Stomach smooth muscle (tissue), 2 donors: ENCODE data around the gene KIF5B.
"Not testable (repeated sequence)": the region's sequence is repeated elsewhere in the genome, so short reads cannot be mapped to it uniquely, and the experiment has no call there.

Experiments used
- H3K27ac ChIP-seq: one replicate; pipeline ENCODE4 v1.7.0; 2013; ENCODE audit warnings: mild to moderate bottlenecking, low read length, inconsistent platforms
- H3K27me3 ChIP-seq, 2 donors: one replicate each; pipeline ENCODE4 v1.7.0; 2013; ENCODE audit warnings: low read length in 2 of 2; ENCODE audit not compliant: insufficient read depth in 2 of 2, control insufficient read depth in 1 of 2
- H3K36me3 ChIP-seq, 2 donors: one replicate each; pipeline ENCODE4 v1.7.0; 2013; ENCODE audit warnings: low read length in 2 of 2; ENCODE audit not compliant: control insufficient read depth in 2 of 2, insufficient read depth in 2 of 2
- H3K4me1 ChIP-seq: one replicate; pipeline ENCODE4 v1.7.0; 2013; ENCODE audit warnings: low read length; ENCODE audit not compliant: control insufficient read depth, insufficient read depth
- H3K4me3 ChIP-seq, 2 donors: one replicate each; pipeline ENCODE4 v1.7.0; 2013; ENCODE audit warnings: low read length in 2 of 2
- H3K9ac ChIP-seq, 2 donors: one replicate each; pipeline ENCODE4 v1.7.0; 2013; ENCODE audit warnings: low read length in 2 of 2, mild to moderate bottlenecking in 1 of 2
- H3K9me3 ChIP-seq, 2 donors: one replicate each; pipeline ENCODE4 v1.7.0; 2013; ENCODE audit warnings: low read length in 2 of 2; ENCODE audit not compliant: control insufficient read depth in 2 of 2
- donor health status: healthy.
- donor health status: Pancreatic carcinoma.

The KIF5B gene

DNA sequence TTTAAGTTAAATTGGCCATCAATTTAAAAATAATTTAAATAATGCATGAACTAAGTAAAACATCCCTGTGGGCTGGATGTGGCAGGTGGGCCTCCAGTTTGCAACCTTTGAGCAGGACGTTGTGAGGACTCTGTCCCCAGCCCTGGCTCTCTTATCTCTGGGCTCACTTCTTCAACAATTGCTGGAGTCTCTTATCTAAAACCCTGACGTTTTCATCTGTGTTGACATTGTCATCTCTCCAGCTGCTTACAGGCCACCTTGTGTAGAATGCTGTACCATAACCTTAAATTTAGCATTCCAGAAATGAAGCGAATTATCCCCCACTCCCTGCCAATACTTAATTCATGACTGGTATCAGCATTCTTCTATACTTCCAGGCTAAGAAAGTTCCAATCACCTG is 3.2 kb upstream of the KIF5B start:
- Histone ChIP-seq H3K27me3 (no peaks in the 10 kb centered on the region), H3K36me3 (no peaks in the 10 kb centered on the region), H3K9me3 (no peaks in the 10 kb centered on the region), H3K4me1 (peaks cover 5% of the 10 kb centered on the region), H3K4me3 (no peak overlapping the region), H3K9ac (no peak overlapping the region), H3K27ac (no peak overlapping the region)

DNA sequence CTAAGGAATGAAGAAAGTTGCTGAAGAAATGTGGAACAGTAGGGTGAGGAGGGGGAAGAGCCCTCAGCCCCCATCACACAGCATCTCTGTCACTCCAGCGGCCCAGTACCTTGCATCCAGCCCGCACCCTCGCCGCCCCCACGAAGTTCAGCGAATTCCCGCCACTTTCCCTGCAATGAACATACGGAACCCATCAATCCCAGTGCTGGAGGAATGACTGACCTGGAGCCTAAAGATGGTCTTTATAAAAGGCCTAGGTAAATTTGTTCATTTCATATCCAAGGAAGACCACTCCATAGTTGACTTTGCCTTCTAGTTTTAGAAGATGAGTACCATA is 779 bp upstream of the KIF5B start:
- H3K4me1 ChIP-seq = peaks cover 5% of the 10 kb centered on the region
- no peaks in the 10 kb centered on the region for H3K27me3 ChIP-seq
- peak overlapping the region; percentile 77 to 94 for H3K4me3 ChIP-seq
- H3K27ac ChIP-seq = peak overlapping the region; percentile 87
- no peaks in the 10 kb centered on the region for H3K9me3 ChIP-seq
- H3K36me3 ChIP-seq = no peaks in the 10 kb centered on the region
- peak overlapping the region; percentile 84 to 89 for H3K9ac ChIP-seq

DNA sequence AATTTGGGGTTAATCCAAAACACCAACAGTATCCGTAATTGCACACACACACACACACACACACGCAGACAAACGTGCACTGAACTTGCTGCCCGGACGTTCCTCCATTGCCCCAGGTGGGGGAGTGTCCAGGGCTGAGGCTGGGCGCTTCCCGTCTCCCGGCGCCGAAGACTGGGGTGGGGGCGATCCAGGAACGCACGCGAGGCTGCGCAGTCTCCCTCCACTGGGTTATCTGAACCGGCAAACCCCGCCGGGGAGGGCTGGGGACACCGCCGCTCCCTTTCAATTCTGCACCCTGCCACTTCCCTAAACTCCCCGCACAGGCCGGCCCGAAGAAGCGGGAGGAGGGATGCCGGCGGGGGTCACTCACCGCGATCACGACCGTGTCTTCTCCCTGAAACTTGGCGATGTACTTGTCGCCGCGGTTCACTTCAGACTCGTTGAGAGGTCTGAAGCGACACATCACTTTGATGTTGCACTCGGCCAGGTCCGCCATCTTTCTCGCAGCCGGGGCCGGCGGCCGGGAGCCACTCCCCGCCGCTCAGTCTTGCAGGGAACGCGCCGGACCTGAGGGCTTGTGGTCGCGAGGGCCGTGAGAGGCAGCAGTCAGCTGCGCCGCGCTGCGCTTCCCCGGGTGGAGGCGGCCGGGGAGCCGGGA is 618 bp downstream of the KIF5B start:
- peak overlapping the region; percentile 77 to 94 for H3K4me3 ChIP-seq
- peak overlapping the region; percentile 87 for H3K27ac ChIP-seq
- H3K4me1 ChIP-seq = peaks cover 7% of the 10 kb centered on the region
- H3K36me3 ChIP-seq = no peaks in the 10 kb centered on the region
- peak overlapping the region; percentile 84 to 89 for H3K9ac ChIP-seq
- no peaks in the 10 kb centered on the region for H3K27me3 ChIP-seq
- no peaks in the 10 kb centered on the region for H3K9me3 ChIP-seq

DNA sequence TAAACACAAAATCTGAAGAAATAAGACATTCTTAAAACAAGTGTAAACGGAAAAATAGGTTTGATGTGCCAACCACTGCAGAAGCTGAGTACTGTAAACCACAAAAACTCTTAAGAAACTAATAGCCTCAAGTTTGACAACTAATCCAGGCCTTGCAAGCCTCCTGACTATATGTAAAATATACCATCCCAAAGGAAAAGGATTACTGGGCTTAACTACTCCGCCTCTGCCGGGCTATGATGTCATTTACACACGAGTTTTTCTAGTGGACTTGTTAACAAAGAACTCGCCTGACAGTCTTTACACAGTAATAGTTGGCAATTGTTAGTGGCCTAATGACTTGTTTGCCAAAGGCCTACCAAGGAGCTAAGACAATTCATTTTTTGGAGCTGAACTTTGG is 2.1 kb downstream of the KIF5B start:
- Histone ChIP-seq H3K4me1 (peaks cover 14% of the 10 kb centered on the region), H3K4me3 (peak overlapping the region; percentile 77 to 94), H3K27me3 (no peaks in the 10 kb centered on the region), H3K27ac (peak overlapping the region; percentile 8), H3K9me3 (no peaks in the 10 kb centered on the region), H3K9ac (peak overlapping the region; percentile 84 to 89), H3K36me3 (no peaks in the 10 kb centered on the region)

DNA sequence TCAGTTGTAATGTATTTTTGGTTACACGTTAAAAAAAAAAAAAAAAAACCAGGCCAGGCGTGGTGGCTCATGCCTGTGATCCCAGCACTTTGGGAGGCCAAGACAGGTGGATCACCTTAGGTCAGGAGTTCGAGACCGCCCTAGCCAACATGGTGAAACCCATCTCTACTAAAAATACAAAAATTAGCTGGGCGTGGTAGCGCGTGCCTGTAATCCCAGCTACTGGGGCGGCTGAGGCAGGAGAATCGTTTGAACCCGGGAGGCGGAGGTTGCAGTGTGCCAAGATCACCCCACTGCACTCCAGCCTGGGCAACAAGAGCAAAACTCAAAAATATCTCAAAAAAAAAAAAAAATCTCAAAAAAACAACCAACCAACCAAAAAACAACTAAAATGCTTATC is 2.8 kb downstream of the KIF5B start:
- peak overlapping the region; percentile 77 to 94 for H3K4me3 ChIP-seq

DNA sequence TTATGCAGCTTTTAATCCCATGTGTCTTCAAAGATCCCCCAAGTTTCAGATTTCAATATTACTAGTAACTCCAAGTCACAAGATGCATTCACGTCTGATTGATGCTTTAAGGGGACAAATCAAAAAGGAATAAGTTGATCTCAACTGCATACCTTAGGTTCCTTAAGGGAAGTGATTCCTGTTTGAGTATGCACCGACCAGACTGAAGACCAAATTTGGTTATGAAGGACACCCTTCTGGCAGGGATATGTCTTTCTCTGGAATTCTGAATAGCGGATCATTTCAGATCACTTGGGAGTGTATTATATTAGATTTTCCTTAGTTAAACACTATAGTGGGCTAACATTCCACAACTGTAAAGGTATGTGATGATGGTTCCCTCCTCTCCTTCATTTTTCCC is 4.3 kb downstream of the KIF5B start:
- H3K27ac ChIP-seq = peak overlapping the region; percentile 69
- peak overlapping the region; percentile 42 to 94 for H3K4me3 ChIP-seq
- H3K9me3 ChIP-seq = no peaks in the 10 kb centered on the region
- peak overlapping the region; percentile 60 to 84 for H3K9ac ChIP-seq
- peaks cover 4 to 6% of the 10 kb centered on the region in 2 donors for H3K36me3 ChIP-seq
- H3K4me1 ChIP-seq = peaks cover 10% of the 10 kb centered on the region
- no peaks in the 10 kb centered on the region for H3K27me3 ChIP-seq

More for the DNA sequence above, 2.8 kb downstream of the KIF5B start:
- H3K27ac ChIP-seq = peak overlapping the region; percentile 1
- not testable (repeated sequence) for H3K27me3 ChIP-seq, H3K9me3 ChIP-seq, H3K36me3 ChIP-seq
- H3K4me1 ChIP-seq = peaks cover 14% of the 10 kb centered on the region
- H3K9ac ChIP-seq = peak overlapping the region; percentile 84 to 89

DNA sequence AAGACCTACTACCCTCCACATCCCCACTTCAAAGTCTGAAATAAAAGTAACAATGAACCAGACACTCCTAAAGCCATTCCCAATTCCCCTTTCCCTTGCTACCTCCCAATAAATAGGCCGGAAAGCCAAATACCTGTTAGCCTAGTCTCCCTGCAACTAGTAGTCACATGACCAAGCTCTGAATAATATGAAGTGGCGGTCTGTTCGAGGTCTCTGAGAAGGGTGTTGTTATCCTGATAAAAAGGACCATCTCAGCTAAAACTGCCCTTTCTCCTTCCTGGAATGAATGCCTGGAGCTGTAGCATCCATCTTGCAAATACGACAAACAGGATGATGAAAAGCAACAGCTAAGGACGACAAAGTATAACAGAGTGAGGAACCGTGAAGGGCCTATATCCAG is 6.0 kb downstream of the KIF5B start:
- H3K4me1 ChIP-seq = peaks cover 8% of the 10 kb centered on the region
- peak overlapping the region in 1 of 2 donors; percentile 84 for H3K9ac ChIP-seq
- H3K27ac ChIP-seq = peak overlapping the region; percentile 26
- peaks cover 5 to 18% of the 10 kb centered on the region in 2 donors for H3K36me3 ChIP-seq
- H3K27me3 ChIP-seq = no peaks in the 10 kb centered on the region
- H3K9me3 ChIP-seq = no peaks in the 10 kb centered on the region
- H3K4me3 ChIP-seq = peak overlapping the region; percentile 41 to 42

DNA sequence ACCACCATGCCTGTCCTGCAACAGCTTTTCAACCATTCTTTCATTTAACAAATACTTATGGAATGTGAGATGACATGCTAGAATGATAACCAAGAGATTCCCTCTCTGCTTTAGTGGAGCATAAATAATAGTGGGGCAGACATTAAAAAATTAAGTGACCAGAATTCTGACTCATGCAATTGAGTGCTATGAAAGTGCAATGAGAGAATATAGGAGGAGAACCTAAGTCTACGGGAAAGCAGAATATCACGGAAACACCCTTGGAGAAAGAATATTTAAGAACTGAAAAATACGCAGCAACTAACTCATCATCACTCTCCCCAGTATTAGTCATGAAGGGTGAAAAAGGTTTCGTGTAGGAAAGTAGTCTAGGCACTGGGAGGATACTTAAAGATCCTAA is 7.1 kb downstream of the KIF5B start:
- Histone ChIP-seq H3K4me1 (peaks cover 8% of the 10 kb centered on the region), H3K9me3 (no peaks in the 10 kb centered on the region), H3K27me3 (no peaks in the 10 kb centered on the region), H3K27ac (no peak overlapping the region), H3K36me3 (peaks cover 5 to 28% of the 10 kb centered on the region in 2 donors), H3K9ac (no peak overlapping the region), H3K4me3 (no peak overlapping the region)

DNA sequence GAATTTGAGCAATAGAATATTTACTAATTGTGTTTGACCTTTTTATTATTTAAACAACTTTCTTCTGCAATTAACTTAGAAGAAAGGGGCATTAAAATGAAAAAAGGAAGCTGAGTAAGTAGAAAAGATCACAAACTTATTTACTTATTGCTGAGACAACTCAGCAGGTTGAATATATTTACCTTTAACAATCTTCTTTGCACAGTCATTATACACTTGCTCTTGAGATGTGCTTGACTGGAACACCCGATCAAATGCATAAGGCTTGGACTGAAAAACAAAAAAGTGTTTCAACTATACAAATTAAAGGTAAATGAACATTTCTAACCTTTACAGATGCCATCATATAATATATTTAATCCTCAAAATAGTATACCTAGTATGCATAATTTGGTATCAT is 7.9 kb downstream of the KIF5B start:
- H3K9ac ChIP-seq = no peak overlapping the region
- H3K4me3 ChIP-seq = no peak overlapping the region
- no peaks in the 10 kb centered on the region for H3K27me3 ChIP-seq
- H3K36me3 ChIP-seq = peaks cover 7 to 31% of the 10 kb centered on the region in 2 donors
- no peak overlapping the region for H3K27ac ChIP-seq
- peaks cover 8% of the 10 kb centered on the region for H3K4me1 ChIP-seq
- no peaks in the 10 kb centered on the region for H3K9me3 ChIP-seq

DNA sequence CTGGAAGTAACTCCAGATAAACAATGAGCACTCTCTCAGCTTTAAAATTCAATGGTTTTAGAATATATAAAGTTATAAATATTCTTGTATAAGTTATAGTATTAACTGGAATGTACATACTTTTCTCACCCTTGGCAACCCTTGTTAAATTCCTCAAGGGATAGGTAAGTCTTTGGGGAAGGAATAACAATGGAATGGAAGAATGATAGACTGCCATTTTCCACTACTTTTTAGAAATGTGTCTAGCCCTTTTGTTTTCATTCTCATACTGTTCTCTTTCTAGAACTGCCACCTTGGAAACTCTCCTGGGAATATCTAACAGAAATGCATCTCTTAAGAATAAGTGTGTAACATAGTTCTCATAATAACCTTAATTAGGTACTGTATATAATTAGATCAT is 8.3 kb downstream of the KIF5B start:
- Histone ChIP-seq H3K4me1 (peaks cover 8% of the 10 kb centered on the region), H3K36me3 (peaks cover 7 to 31% of the 10 kb centered on the region in 2 donors), H3K4me3 (no peak overlapping the region), H3K27me3 (no peaks in the 10 kb centered on the region), H3K9ac (no peak overlapping the region), H3K27ac (no peak overlapping the region), H3K9me3 (no peaks in the 10 kb centered on the region)

DNA sequence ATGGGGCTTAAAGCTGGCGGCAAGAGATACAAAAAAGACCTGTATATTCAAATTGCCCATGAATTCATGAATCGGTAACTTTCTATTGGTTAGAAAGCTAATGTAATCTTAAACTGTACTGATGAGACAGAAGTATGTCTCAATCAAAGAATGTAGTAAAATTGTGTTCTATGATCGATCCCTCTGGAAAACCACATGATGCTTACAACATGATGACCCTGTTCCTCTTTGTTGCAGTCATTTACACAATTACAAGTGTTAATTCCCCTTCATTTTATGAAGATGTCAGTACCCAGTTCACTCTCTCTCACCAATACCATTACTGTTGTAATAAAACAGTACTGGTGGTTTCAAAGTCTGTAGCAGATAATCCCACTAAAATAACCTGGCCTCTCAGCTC is 10.1 kb downstream of the KIF5B start:
- H3K27ac ChIP-seq = no peak overlapping the region
- peaks cover 7 to 31% of the 10 kb centered on the region in 2 donors for H3K36me3 ChIP-seq
- peaks cover 7% of the 10 kb centered on the region for H3K4me1 ChIP-seq

More for the DNA sequence above, 10.1 kb downstream of the KIF5B start:
- Histone ChIP-seq H3K9ac (no peak overlapping the region), H3K27me3 (no peaks in the 10 kb centered on the region), H3K9me3 (no peaks in the 10 kb centered on the region), H3K4me3 (no peak overlapping the region)
